ENCODE results near the gene ZRANB3.
"Not testable (repeated sequence)": the region's sequence is repeated elsewhere in the genome, so short reads cannot be mapped to it uniquely, and the experiment has no call there.

The ZRANB3 gene

GRCh38 chr2:135335256-135335655 is 195.8 kb downstream of the ZRANB3 start:
- no peak for DNase-seq
- TF ChIP-seq GATA1 (IDR thresholded peaks at IDR 0.05; ENCODE audit: low read depth, low read length) (no peak), POLR2A (IDR thresholded peaks at IDR 0.05; ENCODE audit: low read length) (no peak)

- TF ChIP-seq POLR2A (IDR thresholded peaks at IDR 0.05; ENCODE audit: low read length) (no peak), GATA1 (IDR thresholded peaks at IDR 0.05; ENCODE audit: low read depth, low read length) (no peak)
- DNase-seq = no peak
Observed at GRCh38 chr2:135327146-135327545, 203.9 kb downstream of the ZRANB3 start.

GRCh38 chr2:135320465-135321355 is 210.3 kb downstream of the ZRANB3 start:
- no peak for TF ChIP-seq GATA1 (IDR thresholded peaks at IDR 0.05; ENCODE audit: low read depth, low read length)
- TF ChIP-seq POLR2A (IDR thresholded peaks at IDR 0.05; ENCODE audit: low read length) = no peak
- no peak for DNase-seq

GRCh38 chr2:135318808-135319207 is 212.2 kb downstream of the ZRANB3 start:
- TF ChIP-seq GATA1 (IDR thresholded peaks at IDR 0.05; ENCODE audit: low read depth, low read length) (no peak), POLR2A (IDR thresholded peaks at IDR 0.05; ENCODE audit: low read length) (no peak)
- DNase-seq = no peak

- no peak for TF ChIP-seq GATA1 (IDR thresholded peaks at IDR 0.05; ENCODE audit: low read depth, low read length)
- TF ChIP-seq POLR2A (IDR thresholded peaks at IDR 0.05; ENCODE audit: low read length) = no peak
- no peak for DNase-seq
Observed at GRCh38 chr2:135317375-135317774, 213.6 kb downstream of the ZRANB3 start.

GRCh38 chr2:135311962-135312361 is 219.1 kb downstream of the ZRANB3 start:
- DNase-seq = no peak
- TF ChIP-seq GATA1 (IDR thresholded peaks at IDR 0.05; ENCODE audit: low read depth, low read length) (no peak), POLR2A (IDR thresholded peaks at IDR 0.05; ENCODE audit: low read length) (no peak)

GRCh38 chr2:135311268-135311667 is 219.8 kb downstream of the ZRANB3 start:
- TF ChIP-seq POLR2A (IDR thresholded peaks at IDR 0.05; ENCODE audit: low read length) = no peak
- no peak for TF ChIP-seq GATA1 (IDR thresholded peaks at IDR 0.05; ENCODE audit: low read depth, low read length)
- no peak for DNase-seq

GRCh38 chr2:135304694-135305093 is 226.3 kb downstream of the ZRANB3 start:
- no peak for DNase-seq
- no peak for TF ChIP-seq GATA1 (IDR thresholded peaks at IDR 0.05; ENCODE audit: low read depth, low read length)
- TF ChIP-seq POLR2A (IDR thresholded peaks at IDR 0.05; ENCODE audit: low read length) = no peak

GRCh38 chr2:135299658-135300244 is 231.3 kb downstream of the ZRANB3 start:
- no peak for DNase-seq
- no peak for TF ChIP-seq POLR2A (IDR thresholded peaks at IDR 0.05; ENCODE audit: low read length)
- TF ChIP-seq GATA1 (IDR thresholded peaks at IDR 0.05; ENCODE audit: low read depth, low read length) = no peak

- TF ChIP-seq POLR2A (IDR thresholded peaks at IDR 0.05; ENCODE audit: low read length) = no peak
- no peak for DNase-seq
Observed at GRCh38 chr2:135299165-135299564, 231.9 kb downstream of the ZRANB3 start.

- not testable (repeated sequence) for DNase-seq
Observed at GRCh38 chr2:135287121-135287520, 243.9 kb downstream of the ZRANB3 start.

GRCh38 chr2:135285391-135285790 is 245.6 kb downstream of the ZRANB3 start:
- DNase-seq = no peak
- no peak for TF ChIP-seq POLR2A (IDR thresholded peaks at IDR 0.05; ENCODE audit: low read length)
- TF ChIP-seq GATA1 (IDR thresholded peaks at IDR 0.05; ENCODE audit: low read depth, low read length) = no peak

- DNase-seq = no peak
- TF ChIP-seq POLR2A (IDR thresholded peaks at IDR 0.05; ENCODE audit: low read length) = no peak
- no peak for TF ChIP-seq GATA1 (IDR thresholded peaks at IDR 0.05; ENCODE audit: low read depth, low read length)
Observed at GRCh38 chr2:135281379-135281778, 249.6 kb downstream of the ZRANB3 start.

GRCh38 chr2:135279209-135279608 is 251.8 kb downstream of the ZRANB3 start:
- no peak for TF ChIP-seq POLR2A (IDR thresholded peaks at IDR 0.05; ENCODE audit: low read length)
- no peak for TF ChIP-seq GATA1 (IDR thresholded peaks at IDR 0.05; ENCODE audit: low read depth, low read length)
- no peak for DNase-seq

GRCh38 chr2:135276525-135276924 is 254.5 kb downstream of the ZRANB3 start:
- no peak for TF ChIP-seq POLR2A (IDR thresholded peaks at IDR 0.05; ENCODE audit: low read length)
- TF ChIP-seq GATA1 (IDR thresholded peaks at IDR 0.05; ENCODE audit: low read depth, low read length) = no peak

More at GRCh38 chr2:135276525-135276924, 254.5 kb downstream of the ZRANB3 start:
- no peak for DNase-seq
